ENCODE results near the gene JAK1. TPM values are rescaled to one million over a fixed set of nuclear protein-coding genes. Genes with fewer than 3 reads are reported as not detected.

JAK1 gene
- total RNA-seq, 4 donors from 2014 or later: 214 to 288 (median 265) TPM

DNA sequence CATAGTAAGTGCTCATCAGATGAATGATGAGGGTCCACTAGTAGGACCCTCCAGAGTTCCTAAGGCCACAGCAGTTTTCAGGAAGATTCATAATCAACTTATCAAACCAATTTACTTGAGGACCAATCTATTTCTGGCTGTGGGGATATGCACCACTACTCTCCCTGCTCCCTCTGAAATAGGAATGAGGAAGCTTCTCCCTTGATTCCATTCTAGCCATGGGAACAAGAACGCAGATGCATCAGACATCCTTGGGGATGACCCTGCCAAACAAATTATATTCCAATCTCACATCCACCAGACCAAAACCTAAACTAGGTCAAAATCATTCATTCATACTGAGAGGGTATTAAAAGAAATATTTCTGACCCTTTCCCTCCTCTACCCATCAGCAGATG lies 31.5 kb downstream of the JAK1 start:
- TF ChIP-seq, protein P1, sequence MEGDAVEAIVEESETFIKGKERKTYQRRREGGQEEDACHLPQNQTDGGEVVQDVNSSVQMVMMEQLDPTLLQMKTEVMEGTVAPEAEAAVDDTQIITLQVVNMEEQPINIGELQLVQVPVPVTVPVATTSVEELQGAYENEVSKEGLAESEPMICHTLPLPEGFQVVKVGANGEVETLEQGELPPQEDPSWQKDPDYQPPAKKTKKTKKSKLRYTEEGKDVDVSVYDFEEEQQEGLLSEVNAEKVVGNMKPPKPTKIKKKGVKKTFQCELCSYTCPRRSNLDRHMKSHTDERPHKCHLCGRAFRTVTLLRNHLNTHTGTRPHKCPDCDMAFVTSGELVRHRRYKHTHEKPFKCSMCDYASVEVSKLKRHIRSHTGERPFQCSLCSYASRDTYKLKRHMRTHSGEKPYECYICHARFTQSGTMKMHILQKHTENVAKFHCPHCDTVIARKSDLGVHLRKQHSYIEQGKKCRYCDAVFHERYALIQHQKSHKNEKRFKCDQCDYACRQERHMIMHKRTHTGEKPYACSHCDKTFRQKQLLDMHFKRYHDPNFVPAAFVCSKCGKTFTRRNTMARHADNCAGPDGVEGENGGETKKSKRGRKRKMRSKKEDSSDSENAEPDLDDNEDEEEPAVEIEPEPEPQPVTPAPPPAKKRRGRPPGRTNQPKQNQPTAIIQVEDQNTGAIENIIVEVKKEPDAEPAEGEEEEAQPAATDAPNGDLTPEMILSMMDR (IDR thresholded peaks at IDR 0.05; ENCODE audit: low read depth): no peak

DNA sequence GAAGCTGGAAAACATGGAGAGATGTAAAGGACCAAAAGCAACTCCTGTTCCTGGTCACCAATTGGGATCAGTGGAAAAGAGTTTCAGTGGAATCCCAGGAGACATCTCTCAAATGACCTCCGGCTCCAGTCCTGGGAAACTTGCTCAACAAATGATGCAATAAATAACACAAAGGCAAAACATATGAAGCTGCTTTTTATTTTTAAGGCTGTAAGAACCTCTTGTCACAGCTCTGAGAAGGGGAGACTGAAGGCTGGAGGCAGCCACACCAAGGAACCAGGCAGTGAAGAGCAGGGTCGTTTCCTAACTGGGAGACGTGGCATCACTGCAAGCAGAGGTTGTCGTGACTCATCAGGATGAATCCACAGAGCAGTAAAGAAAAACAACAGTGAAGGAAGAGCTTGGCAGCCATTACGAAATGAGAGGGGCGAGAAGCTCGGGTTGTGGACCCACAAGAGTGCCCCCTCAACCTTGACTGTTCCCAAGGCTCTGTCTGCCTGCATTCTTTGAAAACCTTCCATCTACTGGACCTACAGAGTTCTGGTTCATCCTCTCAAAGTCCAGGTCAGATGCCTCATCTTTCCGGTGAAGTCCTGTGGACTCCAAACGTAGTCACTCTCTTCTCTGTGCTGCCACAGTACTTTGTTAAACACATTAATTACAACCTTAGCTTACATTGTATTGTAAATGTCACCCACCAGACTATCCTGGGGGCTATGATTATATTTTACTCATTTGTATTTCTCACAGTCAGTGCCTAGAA lies 32.1 kb downstream of the JAK1 start:
- TF ChIP-seq, protein P1 (IDR thresholded peaks at IDR 0.05; ENCODE audit: low read depth): no peak

DNA sequence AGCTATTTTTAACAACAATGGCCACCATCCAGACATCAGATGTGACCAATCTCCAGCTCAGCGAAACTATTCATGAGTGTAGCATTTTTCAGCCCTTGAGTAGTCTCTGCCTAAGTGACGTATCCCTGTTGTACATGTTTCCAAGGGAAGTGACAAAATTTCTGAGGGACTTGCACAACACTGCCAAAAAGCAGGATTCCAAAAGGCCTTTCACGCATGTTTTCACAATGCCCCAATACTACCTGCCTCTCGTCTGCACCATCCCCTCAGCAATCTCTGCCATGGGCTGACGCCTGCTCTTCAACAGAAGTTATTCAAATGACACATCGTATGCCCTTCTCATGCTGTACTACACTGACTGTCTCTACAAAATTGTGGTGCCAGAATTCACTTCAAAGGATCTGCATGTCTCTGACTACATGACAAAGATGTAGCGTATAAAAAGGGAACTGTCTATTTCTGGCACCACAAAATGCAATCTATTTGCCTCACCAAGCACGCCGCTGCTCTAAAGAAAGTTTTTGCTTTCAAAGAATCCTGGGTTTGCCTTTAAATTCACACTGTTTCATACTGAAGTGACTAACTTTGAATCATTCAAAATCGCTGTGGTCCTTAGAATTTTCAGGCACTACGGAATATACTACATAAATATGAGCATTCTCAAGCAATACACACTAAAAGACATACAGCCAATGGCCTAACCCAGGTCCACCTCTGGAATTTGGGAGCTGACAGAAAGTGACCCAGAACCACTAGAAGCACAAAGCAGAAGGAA lies 32.9 kb downstream of the JAK1 start:
- TF ChIP-seq, protein P1 (IDR thresholded peaks at IDR 0.05; ENCODE audit: low read depth): no peak

DNA sequence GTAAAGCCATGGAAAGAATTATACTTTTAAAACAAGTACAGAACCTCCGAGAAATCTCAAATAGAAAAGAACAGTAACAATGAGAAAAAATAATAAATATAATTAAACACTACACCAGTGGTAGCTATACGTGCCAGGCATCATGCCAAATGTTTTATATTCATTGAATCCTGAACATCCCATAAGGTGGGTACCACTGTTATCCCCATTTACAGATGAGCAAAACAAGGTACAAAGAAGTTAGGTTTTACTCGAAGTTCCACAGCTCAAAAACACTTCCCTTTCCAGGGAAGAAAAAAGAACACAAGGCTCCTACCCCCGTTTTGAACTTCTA lies 33.4 kb downstream of the JAK1 start:
- TF ChIP-seq, protein P1 (IDR thresholded peaks at IDR 0.05; ENCODE audit: low read depth): no peak

DNA sequence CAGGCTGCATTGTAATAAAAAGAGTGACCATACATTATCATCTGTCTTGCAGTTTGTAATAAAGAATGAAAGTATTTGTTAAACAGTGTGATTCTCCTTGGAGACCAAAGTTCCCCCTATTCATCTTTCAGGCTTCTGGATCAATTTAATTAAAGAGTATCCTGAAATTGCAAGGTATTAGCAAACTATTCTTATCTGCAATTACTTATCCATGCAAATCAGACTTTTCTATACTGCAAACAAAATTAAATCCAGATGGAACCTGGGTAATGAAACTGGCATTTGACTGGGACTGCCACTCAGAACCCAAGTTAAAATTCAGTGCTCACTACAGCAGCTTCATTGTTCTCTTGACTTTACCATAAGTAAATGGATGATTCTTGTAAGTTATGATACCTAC lies 37.1 kb downstream of the JAK1 start:
- TF ChIP-seq, protein P1 (IDR thresholded peaks at IDR 0.05; ENCODE audit: low read depth): no peak

DNA sequence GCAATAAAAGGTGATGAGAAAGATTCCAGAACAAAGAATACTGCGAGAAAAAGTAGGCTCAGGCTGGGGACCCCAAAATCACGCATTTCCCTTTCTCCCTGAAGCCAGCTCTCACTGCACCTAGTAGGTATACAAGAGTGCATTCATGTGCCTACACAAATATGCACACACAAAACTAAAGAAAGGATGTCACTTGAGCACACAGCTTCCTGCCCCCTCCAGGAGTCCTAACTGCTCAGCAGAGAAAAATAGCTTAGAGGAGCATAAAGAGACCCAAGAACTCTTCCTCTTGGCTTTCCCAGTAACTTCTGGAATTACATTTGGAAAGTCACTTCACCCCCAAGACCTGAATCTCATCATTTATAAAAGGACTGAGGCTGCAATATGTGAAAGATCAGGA lies 38.0 kb downstream of the JAK1 start:
- TF ChIP-seq, protein P1 (IDR thresholded peaks at IDR 0.05; ENCODE audit: low read depth): no peak

DNA sequence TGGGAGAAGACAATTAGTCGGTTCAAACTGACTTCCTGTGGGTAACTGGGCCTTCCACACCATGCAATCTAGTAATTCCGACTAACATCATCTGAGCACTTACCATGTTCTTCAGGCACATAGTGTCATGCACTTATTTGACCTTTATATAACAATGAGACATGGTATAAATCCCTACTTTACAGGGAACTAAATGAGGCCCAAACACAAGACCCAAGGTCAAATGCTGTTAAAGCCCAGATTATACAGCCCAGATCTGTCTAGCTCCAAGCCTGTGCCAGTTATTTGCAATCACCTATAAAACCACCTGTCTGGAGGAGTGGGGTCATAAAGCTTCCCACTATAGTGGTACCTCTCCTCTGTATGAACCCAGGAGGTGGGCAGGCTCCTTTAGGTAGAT lies 40.8 kb downstream of the JAK1 start:
- TF ChIP-seq, protein P1 (IDR thresholded peaks at IDR 0.05; ENCODE audit: low read depth): no peak

Data from subcutaneous adipose tissue (tissue), 4 donors.